Fibroblast of pulmonary artery (primary cell): ENCODE data around the gene PADI3.
"Not testable (repeated sequence)": the region's sequence is repeated elsewhere in the genome, so short reads cannot be mapped to it uniquely, and the experiment has no call there.

Source experiments
- DNase-seq: peaks from one replicate; pipeline ENCODE4 v3.0.0-alpha.2; 2010; ENCODE audit warnings: low read depth
- H3K4me3 ChIP-seq: replicated peaks from 2 replicates; pipeline ENCODE4 v1.5.1; 2011; ENCODE audit warnings: low read depth, mild to moderate bottlenecking, control low read depth, low read length, moderate library complexity
- CTCF ChIP-seq: IDR thresholded peaks from 2 replicates; pipeline ENCODE4 v1.5.1; 2011; ENCODE audit warnings: mild to moderate bottlenecking, control low read depth, low read length, inconsistent platforms; ENCODE audit errors: missing control alignments

PADI3 gene

GRCh38 chr1:17313530-17314309 is 64.8 kb downstream of the PADI3 start:
- H3K4me3 ChIP-seq, result no peak overlapping the region
- DNase-seq, result no peak
- TF ChIP-seq CTCF, result no peak

DNA sequence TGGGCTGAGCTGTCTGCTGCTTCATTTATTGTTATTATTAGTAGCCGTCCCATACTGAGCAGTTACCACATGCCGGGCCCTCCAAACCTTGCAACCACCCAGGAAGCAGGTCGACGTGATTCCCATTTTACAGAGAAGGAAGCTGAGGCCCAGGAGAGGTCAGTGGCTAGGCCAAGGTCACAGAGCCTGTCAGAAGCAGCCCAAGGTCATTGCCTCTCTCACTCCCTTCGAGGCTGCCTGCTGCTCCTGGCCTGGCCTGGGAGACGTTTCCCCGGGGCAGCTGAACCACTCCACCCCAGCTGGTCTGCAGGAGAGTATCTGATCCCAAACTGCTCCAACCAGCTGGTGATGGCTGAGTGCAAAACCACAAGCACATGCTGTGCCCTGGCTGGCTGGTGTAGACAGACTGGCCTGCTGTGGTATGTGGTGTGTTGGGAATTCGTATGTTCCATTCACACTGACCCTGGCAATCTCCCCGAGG is 65.6 kb downstream of the PADI3 start:
- H3K4me3 ChIP-seq, result no peak overlapping the region
- no peak for TF ChIP-seq CTCF
- peak; percentile 3 for DNase-seq

GRCh38 chr1:17315542-17316130 is 66.7 kb downstream of the PADI3 start:
- no peak for DNase-seq
- no peak overlapping the region for H3K4me3 ChIP-seq
- TF ChIP-seq CTCF, result no peak

- no peak overlapping the region for H3K4me3 ChIP-seq
- no peak for TF ChIP-seq CTCF
- no peak for DNase-seq
Measured at GRCh38 chr1:17316704-17317103, 67.8 kb downstream of the PADI3 start.

- no peak for TF ChIP-seq CTCF
- no peak for DNase-seq
- H3K4me3 ChIP-seq, result no peak overlapping the region
Measured at GRCh38 chr1:17318262-17318661, 69.4 kb downstream of the PADI3 start.

GRCh38 chr1:17319561-17320350 is 70.9 kb downstream of the PADI3 start:
- no peak for TF ChIP-seq CTCF
- no peak for DNase-seq
- H3K4me3 ChIP-seq, result no peak overlapping the region

DNA sequence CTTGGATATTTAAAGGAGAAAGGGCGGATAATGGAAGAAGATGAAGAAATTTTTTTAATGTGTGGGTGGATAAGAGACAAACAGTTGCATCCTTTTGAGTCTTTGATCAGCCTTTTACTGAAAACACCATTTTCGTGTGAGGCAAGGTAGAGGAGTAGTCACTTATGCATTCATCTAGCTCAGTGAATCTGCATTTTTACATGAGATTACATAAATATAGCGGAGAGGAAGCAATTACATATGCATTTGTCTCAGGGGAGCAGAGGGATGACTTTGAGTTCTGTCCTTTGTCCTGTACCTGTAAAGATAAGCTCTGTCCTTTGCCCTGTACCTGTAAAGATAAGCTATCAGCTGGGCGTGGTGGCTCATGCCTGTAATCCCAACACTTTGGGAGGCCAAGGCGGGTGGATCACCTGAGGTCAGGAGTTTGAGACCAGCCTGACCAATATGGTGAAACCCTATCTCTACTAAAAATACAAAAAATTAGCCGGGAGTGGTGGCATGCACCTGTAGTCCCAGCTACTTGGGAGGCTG is 73.0 kb downstream of the PADI3 start:
- not testable (repeated sequence) for DNase-seq, H3K4me3 ChIP-seq
